Erythroblast (primary cell): ENCODE data around the gene CH25H.

Source experiments
- GATA1 ChIP-seq: IDR thresholded peaks from 2 replicates; pipeline ENCODE4 v1.6.1; 2011; ENCODE audit warnings: low read depth, mild to moderate bottlenecking, control low read depth, low read length, moderate library complexity
- POLR2A ChIP-seq: IDR thresholded peaks from 2 replicates; pipeline ENCODE4 v1.6.1; 2011; ENCODE audit warnings: mild to moderate bottlenecking, low read length

- no peak for TF ChIP-seq POLR2A
- TF ChIP-seq GATA1, result no peak
Measured at GRCh38 chr10:89175816-89176215, 31.3 kb downstream of the CH25H start.
